GM21381 (cell line): ENCODE results near the gene EFNA5.

Experiments
- ATAC-seq: cut with Tn5 transposase; IDR thresholded peaks from one replicate; pipeline ENCODE4 v1.9.1; 2021; ENCODE audit warnings: mild to moderate bottlenecking, moderate library complexity; ENCODE audit not compliant: unreplicated experiment

Gene EFNA5

GRCh38 chr5:107403228-107403953 lies 267.3 kb downstream of the EFNA5 start:
- ATAC-seq = no peak

GRCh38 chr5:107402434-107403227 lies 268.1 kb downstream of the EFNA5 start:
- ATAC-seq = no peak

GRCh38 chr5:107401470-107402122 lies 269.1 kb downstream of the EFNA5 start:
- no peak for ATAC-seq

GRCh38 chr5:107400328-107400727 lies 270.4 kb downstream of the EFNA5 start:
- ATAC-seq = no peak

- ATAC-seq = no peak
These were observed 272.0 kb downstream of the EFNA5 start for GRCh38 chr5:107398703-107399102.

- ATAC-seq = peak; percentile 41
These were observed 274.4 kb downstream of the EFNA5 start for GRCh38 chr5:107396351-107396690.

- peak; percentile 77 for ATAC-seq
These were observed 274.9 kb downstream of the EFNA5 start for GRCh38 chr5:107395632-107396350.

- ATAC-seq = no peak
These were observed 276.9 kb downstream of the EFNA5 start for GRCh38 chr5:107393851-107394250.

GRCh38 chr5:107391787-107392186 lies 278.9 kb downstream of the EFNA5 start:
- no peak for ATAC-seq

GRCh38 chr5:107389775-107390148 lies 281.0 kb downstream of the EFNA5 start:
- no peak for ATAC-seq

- peak; percentile 86 for ATAC-seq
These were observed 281.5 kb downstream of the EFNA5 start for GRCh38 chr5:107389130-107389774.

GRCh38 chr5:107388141-107388861 lies 282.4 kb downstream of the EFNA5 start:
- ATAC-seq = peak; percentile 35

GRCh38 chr5:107387526-107388140 lies 283.1 kb downstream of the EFNA5 start:
- no peak for ATAC-seq

GRCh38 chr5:107385708-107386107 lies 285.0 kb downstream of the EFNA5 start:
- ATAC-seq = no peak

- ATAC-seq = no peak
These were observed 286.5 kb downstream of the EFNA5 start for GRCh38 chr5:107384256-107384655.

GRCh38 chr5:107383414-107383813 lies 287.3 kb downstream of the EFNA5 start:
- no peak for ATAC-seq

GRCh38 chr5:107381189-107381856 lies 289.4 kb downstream of the EFNA5 start:
- ATAC-seq = no peak

GRCh38 chr5:107380654-107381053 lies 290.1 kb downstream of the EFNA5 start:
- ATAC-seq = no peak
